GM12892 (cell line): ENCODE data around the gene ASCC1.

Experiments used
- DNase-seq: peaks from one replicate; pipeline ENCODE4 v3.0.0; 2011; ENCODE audit not compliant: insufficient read length
- FAIRE-seq: peaks from 2 replicates; lab custom pipeline; 2011; peaks lifted over from hg19 to GRCh38; lab: Jason Lieb, UNC
- POLR2A ChIP-seq: IDR thresholded peaks from 2 replicates; pipeline ENCODE4 v1.6.1; 2011; ENCODE audit warnings: low read depth, low read length, control low read depth
- POLR2AphosphoS5 ChIP-seq: IDR thresholded peaks from 2 replicates; pipeline ENCODE4 v1.6.1; 2011; ENCODE audit warnings: low read depth, low read length, control low read depth
- TAF1 ChIP-seq: IDR thresholded peaks from 2 replicates; pipeline ENCODE4 v1.6.1; 2011; ENCODE audit warnings: low read depth, mild to moderate bottlenecking, control low read depth, low read length, borderline replicate concordance

ASCC1 gene

GRCh38 chr10:72059843-72060822 is 155.9 kb downstream of the ASCC1 start:
- FAIRE-seq, result no peak
- TF ChIP-seq TAF1, result no peak
- no peak for TF ChIP-seq POLR2A
- TF ChIP-seq POLR2AphosphoS5, result no peak
- DNase-seq, result no peak

- TF ChIP-seq TAF1 (no peak), POLR2A (no peak), POLR2AphosphoS5 (no peak)
- FAIRE-seq (no peak), DNase-seq (no peak)
Measured at GRCh38 chr10:72058989-72059842, 156.9 kb downstream of the ASCC1 start.

GRCh38 chr10:72058347-72058898 is 157.7 kb downstream of the ASCC1 start:
- DNase-seq (no peak), FAIRE-seq (no peak)
- TF ChIP-seq TAF1, result no peak
- TF ChIP-seq POLR2AphosphoS5, result no peak
- no peak for TF ChIP-seq POLR2A

- FAIRE-seq (no peak), DNase-seq (no peak)
- TF ChIP-seq POLR2A (no peak), POLR2AphosphoS5 (no peak), TAF1 (no peak)
Measured at GRCh38 chr10:72056932-72057751, 158.9 kb downstream of the ASCC1 start.

GRCh38 chr10:72056113-72056512 is 160.0 kb downstream of the ASCC1 start:
- no peak for DNase-seq
- FAIRE-seq, result no peak
- TF ChIP-seq TAF1 (no peak), POLR2A (no peak), POLR2AphosphoS5 (no peak)

- FAIRE-seq (no peak), DNase-seq (no peak)
- TF ChIP-seq POLR2AphosphoS5 (no peak), TAF1 (no peak), POLR2A (no peak)
Measured at GRCh38 chr10:72053690-72054089, 162.4 kb downstream of the ASCC1 start.

- FAIRE-seq, result no peak
- no peak for TF ChIP-seq TAF1
- TF ChIP-seq POLR2AphosphoS5, result no peak
- TF ChIP-seq POLR2A, result no peak
- no peak for DNase-seq
Measured at GRCh38 chr10:72050873-72051272, 165.2 kb downstream of the ASCC1 start.

GRCh38 chr10:72049969-72050781 is 165.9 kb downstream of the ASCC1 start:
- no peak for TF ChIP-seq TAF1
- TF ChIP-seq POLR2A, result no peak
- TF ChIP-seq POLR2AphosphoS5, result no peak
- FAIRE-seq (no peak), DNase-seq (no peak)

GRCh38 chr10:72049472-72049871 is 166.6 kb downstream of the ASCC1 start:
- TF ChIP-seq POLR2A, result no peak
- no peak for TF ChIP-seq TAF1
- TF ChIP-seq POLR2AphosphoS5, result no peak
- DNase-seq (no peak), FAIRE-seq (no peak)
